ENCODE results near the gene PRKG1.

The PRKG1 gene

GRCh38 chr10:51302316-51302715 is 228.0 kb downstream of the PRKG1 start:
- H3K4me3 ChIP-seq (ENCODE audit: low read depth in 1 of 5, low read length in 5 of 5): no peak overlapping the region
- H3K27me3 ChIP-seq (ENCODE audit: control insufficient read depth in 5 of 5, insufficient read depth in 4 of 5, low read length in 5 of 5): no peaks in the 10 kb centered on the region
- peak overlapping the region; percentile 15 for H3K27ac ChIP-seq (ENCODE audit: low read depth, low read length)
- no peaks in the 10 kb centered on the region for H3K9me3 ChIP-seq (ENCODE audit: control insufficient read depth in 5 of 5, low read length in 5 of 5)
- H3K9ac ChIP-seq (ENCODE audit: low read length in 5 of 5): no peak overlapping the region
- H3K4me1 ChIP-seq (ENCODE audit: control insufficient read depth in 5 of 5, insufficient read depth in 5 of 5, low read length in 5 of 5): peaks cover 3 to 12% (median 6%) of the 10 kb centered on the region in 5 donors
- H3K36me3 ChIP-seq (ENCODE audit: control insufficient read depth in 5 of 5, insufficient read depth in 5 of 5, low read length in 5 of 5): no peaks in the 10 kb centered on the region

DNA sequence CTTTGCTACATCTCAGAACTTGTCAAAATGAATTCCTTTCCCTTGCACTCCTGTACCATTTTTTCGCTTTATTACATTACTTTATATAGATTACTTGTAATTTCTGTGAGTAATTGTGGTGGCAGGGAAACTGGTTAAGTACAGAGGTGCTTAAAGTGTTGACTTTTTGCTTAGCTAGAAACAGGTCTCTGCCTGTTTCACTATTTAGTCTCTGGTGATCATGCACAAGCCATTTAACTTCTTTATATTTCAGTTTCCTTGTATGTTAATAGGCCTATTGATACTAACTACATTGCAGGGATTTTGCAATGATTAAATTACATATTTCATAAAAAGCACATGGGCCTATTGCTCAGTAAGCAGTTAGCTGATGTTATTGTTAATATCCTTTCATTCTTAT is 233.8 kb downstream of the PRKG1 start:
- Histone ChIP-seq H3K36me3 (ENCODE audit: control insufficient read depth in 5 of 5, insufficient read depth in 5 of 5, low read length in 5 of 5) (no peaks in the 10 kb centered on the region), H3K4me3 (ENCODE audit: low read depth in 1 of 5, low read length in 5 of 5) (no peak overlapping the region), H3K27me3 (ENCODE audit: control insufficient read depth in 5 of 5, insufficient read depth in 4 of 5, low read length in 5 of 5) (no peaks in the 10 kb centered on the region), H3K27ac (ENCODE audit: low read depth, low read length) (no peak overlapping the region), H3K4me1 (ENCODE audit: control insufficient read depth in 5 of 5, insufficient read depth in 5 of 5, low read length in 5 of 5) (no peaks in the 10 kb centered on the region), H3K9ac (ENCODE audit: low read length in 5 of 5) (no peak overlapping the region), H3K9me3 (ENCODE audit: control insufficient read depth in 5 of 5, low read length in 5 of 5) (no peaks in the 10 kb centered on the region)

DNA sequence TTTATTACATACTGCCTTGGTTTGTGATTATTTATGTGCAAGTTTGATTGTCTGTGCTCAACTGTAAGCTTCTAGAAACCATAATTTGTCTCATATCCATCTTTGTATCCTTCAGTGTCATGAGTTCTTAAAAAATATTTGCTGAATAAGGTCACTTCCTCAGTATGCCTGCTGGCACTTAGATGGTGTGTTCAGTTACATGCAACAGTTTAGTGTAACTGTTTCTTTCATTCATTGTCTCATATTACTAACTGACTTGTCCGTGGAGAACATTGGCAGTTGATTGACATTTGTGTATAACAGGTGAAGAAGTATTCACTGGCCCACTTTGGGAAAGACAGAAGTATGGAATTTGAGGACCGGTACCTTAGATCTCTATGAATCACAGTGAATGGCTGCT is 236.9 kb downstream of the PRKG1 start:
- H3K27me3 ChIP-seq (ENCODE audit: control insufficient read depth in 5 of 5, insufficient read depth in 4 of 5, low read length in 5 of 5): no peaks in the 10 kb centered on the region
- no peak overlapping the region for H3K4me3 ChIP-seq (ENCODE audit: low read depth in 1 of 5, low read length in 5 of 5)
- no peaks in the 10 kb centered on the region for H3K9me3 ChIP-seq (ENCODE audit: control insufficient read depth in 5 of 5, low read length in 5 of 5)
- H3K4me1 ChIP-seq (ENCODE audit: control insufficient read depth in 5 of 5, insufficient read depth in 5 of 5, low read length in 5 of 5): no peaks in the 10 kb centered on the region
- no peaks in the 10 kb centered on the region for H3K36me3 ChIP-seq (ENCODE audit: control insufficient read depth in 5 of 5, insufficient read depth in 5 of 5, low read length in 5 of 5)
- no peak overlapping the region for H3K27ac ChIP-seq (ENCODE audit: low read depth, low read length)
- no peak overlapping the region for H3K9ac ChIP-seq (ENCODE audit: low read length in 5 of 5)

DNA sequence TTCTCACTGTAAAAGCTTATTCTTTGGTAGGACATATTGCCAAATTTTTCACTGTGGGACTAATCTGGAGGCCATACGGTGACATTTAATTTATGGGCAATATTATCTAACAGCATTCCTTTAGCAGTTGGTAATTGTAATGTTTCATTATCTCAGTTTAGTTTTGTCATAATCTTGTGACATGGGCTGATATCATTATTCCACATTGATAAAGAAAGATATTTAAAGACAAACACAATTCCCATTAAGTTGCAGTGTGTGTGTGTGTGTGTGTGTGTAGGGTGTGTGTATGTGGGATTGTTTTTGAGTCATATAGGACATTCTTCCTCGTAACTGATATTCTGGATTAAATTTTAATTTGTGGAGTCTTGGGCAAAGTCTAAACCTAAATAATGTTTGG is 238.5 kb downstream of the PRKG1 start:
- no peak overlapping the region for H3K27ac ChIP-seq (ENCODE audit: low read depth, low read length)
- H3K4me1 ChIP-seq (ENCODE audit: control insufficient read depth in 5 of 5, insufficient read depth in 5 of 5, low read length in 5 of 5): no peaks in the 10 kb centered on the region
- H3K27me3 ChIP-seq (ENCODE audit: control insufficient read depth in 5 of 5, insufficient read depth in 4 of 5, low read length in 5 of 5): no peaks in the 10 kb centered on the region
- H3K4me3 ChIP-seq (ENCODE audit: low read depth in 1 of 5, low read length in 5 of 5): no peak overlapping the region
- no peaks in the 10 kb centered on the region for H3K36me3 ChIP-seq (ENCODE audit: control insufficient read depth in 5 of 5, insufficient read depth in 5 of 5, low read length in 5 of 5)
- no peaks in the 10 kb centered on the region for H3K9me3 ChIP-seq (ENCODE audit: control insufficient read depth in 5 of 5, low read length in 5 of 5)
- H3K9ac ChIP-seq (ENCODE audit: low read length in 5 of 5): no peak overlapping the region

- Histone ChIP-seq H3K4me1 (ENCODE audit: control insufficient read depth in 5 of 5, insufficient read depth in 5 of 5, low read length in 5 of 5) (no peaks in the 10 kb centered on the region), H3K27ac (ENCODE audit: low read depth, low read length) (no peak overlapping the region), H3K27me3 (ENCODE audit: control insufficient read depth in 5 of 5, insufficient read depth in 4 of 5, low read length in 5 of 5) (no peaks in the 10 kb centered on the region), H3K9me3 (ENCODE audit: control insufficient read depth in 5 of 5, low read length in 5 of 5) (no peaks in the 10 kb centered on the region), H3K4me3 (ENCODE audit: low read depth in 1 of 5, low read length in 5 of 5) (no peak overlapping the region), H3K36me3 (ENCODE audit: control insufficient read depth in 5 of 5, insufficient read depth in 5 of 5, low read length in 5 of 5) (no peaks in the 10 kb centered on the region), H3K9ac (ENCODE audit: low read length in 5 of 5) (no peak overlapping the region)
Observed at GRCh38 chr10:51313251-51313650, 239.0 kb downstream of the PRKG1 start.

DNA sequence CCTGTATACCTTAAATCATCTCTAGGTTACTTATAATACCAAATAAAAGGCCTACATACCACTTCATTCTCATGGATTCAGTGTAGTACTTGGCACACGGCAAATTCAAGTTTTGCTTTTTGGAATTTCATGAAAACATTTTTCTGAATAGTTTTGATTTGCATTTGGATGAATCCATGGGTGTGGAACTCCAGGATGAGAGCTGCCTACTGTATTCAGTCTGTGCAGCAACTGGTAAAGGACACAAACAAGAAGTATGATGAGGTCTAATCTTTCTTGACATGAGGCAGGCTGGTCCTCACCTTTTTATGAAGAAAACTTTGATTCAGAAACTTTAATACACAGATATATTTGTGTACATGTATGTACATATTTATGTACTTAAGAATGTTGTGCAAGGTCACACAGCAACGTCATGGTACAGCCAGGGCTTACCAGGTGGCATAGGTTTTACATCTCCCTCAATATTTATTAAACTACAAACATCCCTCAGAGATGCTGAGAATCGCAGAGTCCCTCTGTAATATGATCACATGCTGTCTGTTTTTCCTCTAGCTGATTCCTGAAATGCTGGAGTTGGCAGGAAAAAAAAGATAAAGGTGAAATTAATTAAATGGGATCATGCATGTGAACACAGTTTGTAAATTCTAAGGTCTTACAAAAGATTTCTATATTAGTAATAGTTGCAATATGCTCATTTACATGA is 239.6 kb downstream of the PRKG1 start:
- Histone ChIP-seq H3K9me3 (ENCODE audit: control insufficient read depth in 5 of 5, low read length in 5 of 5) (no peaks in the 10 kb centered on the region), H3K27ac (ENCODE audit: low read depth, low read length) (no peak overlapping the region), H3K4me1 (ENCODE audit: control insufficient read depth in 5 of 5, insufficient read depth in 5 of 5, low read length in 5 of 5) (no peaks in the 10 kb centered on the region), H3K36me3 (ENCODE audit: control insufficient read depth in 5 of 5, insufficient read depth in 5 of 5, low read length in 5 of 5) (no peaks in the 10 kb centered on the region), H3K4me3 (ENCODE audit: low read depth in 1 of 5, low read length in 5 of 5) (no peak overlapping the region), H3K9ac (ENCODE audit: low read length in 5 of 5) (no peak overlapping the region), H3K27me3 (ENCODE audit: control insufficient read depth in 5 of 5, insufficient read depth in 4 of 5, low read length in 5 of 5) (no peaks in the 10 kb centered on the region)

GRCh38 chr10:51314481-51314880 is 240.2 kb downstream of the PRKG1 start:
- Histone ChIP-seq H3K4me3 (ENCODE audit: low read depth in 1 of 5, low read length in 5 of 5) (no peak overlapping the region), H3K36me3 (ENCODE audit: control insufficient read depth in 5 of 5, insufficient read depth in 5 of 5, low read length in 5 of 5) (no peaks in the 10 kb centered on the region), H3K9ac (ENCODE audit: low read length in 5 of 5) (no peak overlapping the region), H3K27me3 (ENCODE audit: control insufficient read depth in 5 of 5, insufficient read depth in 4 of 5, low read length in 5 of 5) (no peaks in the 10 kb centered on the region), H3K9me3 (ENCODE audit: control insufficient read depth in 5 of 5, low read length in 5 of 5) (no peaks in the 10 kb centered on the region), H3K4me1 (ENCODE audit: control insufficient read depth in 5 of 5, insufficient read depth in 5 of 5, low read length in 5 of 5) (peaks cover 0 to 5% (median 0%) of the 10 kb centered on the region in 5 donors), H3K27ac (ENCODE audit: low read depth, low read length) (no peak overlapping the region)

GRCh38 chr10:51318399-51319172 is 244.3 kb downstream of the PRKG1 start:
- no peak overlapping the region for H3K27ac ChIP-seq (ENCODE audit: low read depth, low read length)
- H3K36me3 ChIP-seq (ENCODE audit: control insufficient read depth in 5 of 5, insufficient read depth in 5 of 5, low read length in 5 of 5): no peaks in the 10 kb centered on the region
- H3K4me3 ChIP-seq (ENCODE audit: low read depth in 1 of 5, low read length in 5 of 5): no peak overlapping the region
- peaks cover 0 to 11% (median 0%) of the 10 kb centered on the region in 5 donors for H3K4me1 ChIP-seq (ENCODE audit: control insufficient read depth in 5 of 5, insufficient read depth in 5 of 5, low read length in 5 of 5)
- no peaks in the 10 kb centered on the region for H3K27me3 ChIP-seq (ENCODE audit: control insufficient read depth in 5 of 5, insufficient read depth in 4 of 5, low read length in 5 of 5)
- H3K9me3 ChIP-seq (ENCODE audit: control insufficient read depth in 5 of 5, low read length in 5 of 5): no peaks in the 10 kb centered on the region
- H3K9ac ChIP-seq (ENCODE audit: low read length in 5 of 5): no peak overlapping the region

- Histone ChIP-seq H3K36me3 (ENCODE audit: control insufficient read depth in 5 of 5, insufficient read depth in 5 of 5, low read length in 5 of 5) (no peaks in the 10 kb centered on the region), H3K4me1 (ENCODE audit: control insufficient read depth in 5 of 5, insufficient read depth in 5 of 5, low read length in 5 of 5) (peaks cover 0 to 11% (median 0%) of the 10 kb centered on the region in 5 donors), H3K27ac (ENCODE audit: low read depth, low read length) (no peak overlapping the region), H3K27me3 (ENCODE audit: control insufficient read depth in 5 of 5, insufficient read depth in 4 of 5, low read length in 5 of 5) (no peaks in the 10 kb centered on the region), H3K4me3 (ENCODE audit: low read depth in 1 of 5, low read length in 5 of 5) (no peak overlapping the region), H3K9me3 (ENCODE audit: control insufficient read depth in 5 of 5, low read length in 5 of 5) (no peaks in the 10 kb centered on the region), H3K9ac (ENCODE audit: low read length in 5 of 5) (no peak overlapping the region)
Observed at GRCh38 chr10:51319173-51319435, 244.8 kb downstream of the PRKG1 start.

GRCh38 chr10:51321300-51321699 is 247.0 kb downstream of the PRKG1 start:
- Histone ChIP-seq H3K4me1 (ENCODE audit: control insufficient read depth in 5 of 5, insufficient read depth in 5 of 5, low read length in 5 of 5) (peaks cover 0 to 11% (median 0%) of the 10 kb centered on the region in 5 donors), H3K4me3 (ENCODE audit: low read depth in 1 of 5, low read length in 5 of 5) (no peak overlapping the region), H3K27me3 (ENCODE audit: control insufficient read depth in 5 of 5, insufficient read depth in 4 of 5, low read length in 5 of 5) (no peaks in the 10 kb centered on the region), H3K9ac (ENCODE audit: low read length in 5 of 5) (no peak overlapping the region), H3K36me3 (ENCODE audit: control insufficient read depth in 5 of 5, insufficient read depth in 5 of 5, low read length in 5 of 5) (no peaks in the 10 kb centered on the region), H3K9me3 (ENCODE audit: control insufficient read depth in 5 of 5, low read length in 5 of 5) (no peaks in the 10 kb centered on the region), H3K27ac (ENCODE audit: low read depth, low read length) (no peak overlapping the region)

Data from subcutaneous abdominal adipose tissue (tissue), 5 donors.